Measurements from ENCODE around the gene PUM2. TPM values are rescaled to one million over a fixed set of nuclear protein-coding genes. Genes with fewer than 3 reads are reported as not detected.

Gene PUM2
- total RNA-seq, 1 experiment from 2014 or later, result 85.6 TPM

DNA sequence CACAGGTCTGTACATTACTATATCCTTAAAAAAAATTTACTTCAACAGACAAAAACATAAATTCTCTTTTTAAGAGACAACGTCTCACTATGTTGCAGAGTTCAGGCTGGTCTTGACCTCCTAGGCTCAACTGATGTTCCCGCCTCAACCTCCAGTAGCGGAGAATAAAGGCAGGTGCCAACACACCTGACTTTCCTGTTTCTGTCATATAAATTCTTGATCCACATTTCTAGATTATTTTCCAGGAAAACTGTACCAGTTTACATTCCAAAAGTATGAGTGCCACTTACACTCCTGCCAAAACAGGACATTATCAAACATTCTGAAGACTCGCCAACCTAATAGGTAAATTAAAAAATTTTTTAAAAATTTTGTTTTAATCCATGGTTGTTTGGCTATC lies 48.6 kb downstream of the PUM2 start:
- peaks cover 6% of the 10 kb centered on the region; the same call in 1 of the 2 replicates for H3K36me3 ChIP-seq (ENCODE audit: control insufficient read depth, insufficient read depth, low read length)
- DNase-seq (ENCODE audit: low read depth, low spot score) (no peak), ATAC-seq (no peak)
- in situ Hi-C loops (cut with HindIII; ENCODE audit: low pct_unique_long_range_greater_than_20kb, low sequenced_read_pairs), result no loop called here
- BruUV-seq (replicated peaks), result no TSS peak
- POLR2A ChIA-PET, result no interaction called here
- no peaks in the 10 kb centered on the region for H3K9me3 ChIP-seq (ENCODE audit: control insufficient read depth, insufficient read depth, low read depth, low read length)
- no peak for TF ChIP-seq POLR2AphosphoS5 (IDR thresholded peaks at IDR 0.05; ENCODE audit: low read depth, low read length)
- TF ChIP-seq TCF7L2 (IDR thresholded peaks at IDR 0.05; ENCODE audit: low read depth, low read length), result no peak
- TF ChIP-seq, protein P1, sequence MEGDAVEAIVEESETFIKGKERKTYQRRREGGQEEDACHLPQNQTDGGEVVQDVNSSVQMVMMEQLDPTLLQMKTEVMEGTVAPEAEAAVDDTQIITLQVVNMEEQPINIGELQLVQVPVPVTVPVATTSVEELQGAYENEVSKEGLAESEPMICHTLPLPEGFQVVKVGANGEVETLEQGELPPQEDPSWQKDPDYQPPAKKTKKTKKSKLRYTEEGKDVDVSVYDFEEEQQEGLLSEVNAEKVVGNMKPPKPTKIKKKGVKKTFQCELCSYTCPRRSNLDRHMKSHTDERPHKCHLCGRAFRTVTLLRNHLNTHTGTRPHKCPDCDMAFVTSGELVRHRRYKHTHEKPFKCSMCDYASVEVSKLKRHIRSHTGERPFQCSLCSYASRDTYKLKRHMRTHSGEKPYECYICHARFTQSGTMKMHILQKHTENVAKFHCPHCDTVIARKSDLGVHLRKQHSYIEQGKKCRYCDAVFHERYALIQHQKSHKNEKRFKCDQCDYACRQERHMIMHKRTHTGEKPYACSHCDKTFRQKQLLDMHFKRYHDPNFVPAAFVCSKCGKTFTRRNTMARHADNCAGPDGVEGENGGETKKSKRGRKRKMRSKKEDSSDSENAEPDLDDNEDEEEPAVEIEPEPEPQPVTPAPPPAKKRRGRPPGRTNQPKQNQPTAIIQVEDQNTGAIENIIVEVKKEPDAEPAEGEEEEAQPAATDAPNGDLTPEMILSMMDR (IDR thresholded peaks at IDR 0.05), result no peak
- TF ChIP-seq, protein P2, sequence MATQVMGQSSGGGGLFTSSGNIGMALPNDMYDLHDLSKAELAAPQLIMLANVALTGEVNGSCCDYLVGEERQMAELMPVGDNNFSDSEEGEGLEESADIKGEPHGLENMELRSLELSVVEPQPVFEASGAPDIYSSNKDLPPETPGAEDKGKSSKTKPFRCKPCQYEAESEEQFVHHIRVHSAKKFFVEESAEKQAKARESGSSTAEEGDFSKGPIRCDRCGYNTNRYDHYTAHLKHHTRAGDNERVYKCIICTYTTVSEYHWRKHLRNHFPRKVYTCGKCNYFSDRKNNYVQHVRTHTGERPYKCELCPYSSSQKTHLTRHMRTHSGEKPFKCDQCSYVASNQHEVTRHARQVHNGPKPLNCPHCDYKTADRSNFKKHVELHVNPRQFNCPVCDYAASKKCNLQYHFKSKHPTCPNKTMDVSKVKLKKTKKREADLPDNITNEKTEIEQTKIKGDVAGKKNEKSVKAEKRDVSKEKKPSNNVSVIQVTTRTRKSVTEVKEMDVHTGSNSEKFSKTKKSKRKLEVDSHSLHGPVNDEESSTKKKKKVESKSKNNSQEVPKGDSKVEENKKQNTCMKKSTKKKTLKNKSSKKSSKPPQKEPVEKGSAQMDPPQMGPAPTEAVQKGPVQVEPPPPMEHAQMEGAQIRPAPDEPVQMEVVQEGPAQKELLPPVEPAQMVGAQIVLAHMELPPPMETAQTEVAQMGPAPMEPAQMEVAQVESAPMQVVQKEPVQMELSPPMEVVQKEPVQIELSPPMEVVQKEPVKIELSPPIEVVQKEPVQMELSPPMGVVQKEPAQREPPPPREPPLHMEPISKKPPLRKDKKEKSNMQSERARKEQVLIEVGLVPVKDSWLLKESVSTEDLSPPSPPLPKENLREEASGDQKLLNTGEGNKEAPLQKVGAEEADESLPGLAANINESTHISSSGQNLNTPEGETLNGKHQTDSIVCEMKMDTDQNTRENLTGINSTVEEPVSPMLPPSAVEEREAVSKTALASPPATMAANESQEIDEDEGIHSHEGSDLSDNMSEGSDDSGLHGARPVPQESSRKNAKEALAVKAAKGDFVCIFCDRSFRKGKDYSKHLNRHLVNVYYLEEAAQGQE (IDR thresholded peaks at IDR 0.05; ENCODE audit: insufficient read depth in 1 of 2, low read depth in 2 of 2, low read length in 1 of 2), result no peak
- CTCF ChIA-PET, result no interaction called here
- intact Hi-C loops (cut with micrococcal nuclease; ENCODE audit: unreplicated experiment), result no loop called here
- no peak overlapping the region for H3K4me3 ChIP-seq (ENCODE audit: low read depth in 2 of 2, low read length in 2 of 2)
- H3K4me1 ChIP-seq (ENCODE audit: control insufficient read depth, insufficient read depth, low read length), result no peaks in the 10 kb centered on the region
- no peak overlapping the region for H3K27ac ChIP-seq (ENCODE audit: low read length)
- no peaks in the 10 kb centered on the region for H3K27me3 ChIP-seq (ENCODE audit: control insufficient read depth, insufficient read depth, low read length)

DNA sequence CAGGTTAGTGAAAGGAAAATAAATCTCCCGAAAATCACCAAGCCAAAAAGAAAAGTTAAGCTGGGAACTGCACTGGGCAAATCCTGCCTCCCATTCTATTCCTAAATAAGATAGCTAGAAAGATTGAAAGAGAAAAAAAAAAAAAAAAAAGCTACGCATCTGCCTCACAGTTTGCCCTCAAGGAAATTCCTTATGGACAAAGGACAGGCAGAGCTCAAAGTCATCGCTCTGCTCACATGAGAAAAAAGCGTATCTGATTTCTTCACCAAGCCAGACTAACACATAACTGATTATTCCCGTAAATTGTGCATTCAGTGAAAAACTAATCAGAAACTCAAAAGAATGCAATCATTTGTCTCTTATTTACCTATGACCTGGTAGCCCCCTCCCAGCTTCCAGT lies 50.0 kb downstream of the PUM2 start:
- no peak for ATAC-seq
- POLR2A ChIA-PET, result no interaction called here

More for the DNA sequence above, 50.0 kb downstream of the PUM2 start:
- BruUV-seq (replicated peaks), result no TSS peak
- no peak overlapping the region for H3K4me3 ChIP-seq (ENCODE audit: low read depth in 2 of 2, low read length in 2 of 2)
- H3K27ac ChIP-seq (ENCODE audit: low read length), result no peak overlapping the region
- DNase-seq (ENCODE audit: low read depth, low spot score), result no peak
- TF ChIP-seq SIN3A (IDR thresholded peaks at IDR 0.05; ENCODE audit: borderline replicate concordance, insufficient read depth, low read depth, low read length) (no peak), POLR2AphosphoS5 (IDR thresholded peaks at IDR 0.05; ENCODE audit: low read depth, low read length) (no peak), TCF7L2 (IDR thresholded peaks at IDR 0.05; ENCODE audit: low read depth, low read length) (no peak)
- TF ChIP-seq, protein P2 (IDR thresholded peaks at IDR 0.05; ENCODE audit: insufficient read depth in 1 of 2, low read depth in 2 of 2, low read length in 1 of 2), result no peak
- no peaks in the 10 kb centered on the region for H3K4me1 ChIP-seq (ENCODE audit: control insufficient read depth, insufficient read depth, low read length)
- intact Hi-C loops (cut with micrococcal nuclease; ENCODE audit: unreplicated experiment), result no loop called here
- H3K9me3 ChIP-seq (ENCODE audit: control insufficient read depth, insufficient read depth, low read depth, low read length), result no peaks in the 10 kb centered on the region
- H3K27me3 ChIP-seq (ENCODE audit: control insufficient read depth, insufficient read depth, low read length), result no peaks in the 10 kb centered on the region
- in situ Hi-C loops (cut with HindIII; ENCODE audit: low pct_unique_long_range_greater_than_20kb, low sequenced_read_pairs), result no loop called here
- CTCF ChIA-PET, result no interaction called here
- H3K36me3 ChIP-seq (ENCODE audit: control insufficient read depth, insufficient read depth, low read length), result peaks cover 6% of the 10 kb centered on the region; the same call in 1 of the 2 replicates
